Esophagus squamous epithelium (tissue), 4 donors: ENCODE data around the gene MAP1LC3B.

Source experiments
- CTCF ChIP-seq, 6 experiments: fragments of 450-650 bp in 4 of 6; fragments of 200-600 bp in 2 of 6; sonication (generic) in 2 of 6; IDR thresholded peaks; one replicate each; pipeline ENCODE4 v1.5.1; 2016 to 2019; ENCODE audit warnings: antibody characterized with exemption in 6 of 6, mild to moderate bottlenecking in 4 of 6, moderate library complexity in 4 of 6
- POLR2A ChIP-seq, 4 donors: fragments of 450-650 bp; IDR thresholded peaks; one replicate each; pipeline ENCODE4 v1.6.1; 2017; ENCODE audit warnings: antibody characterized with exemption in 4 of 4, mild to moderate bottlenecking in 4 of 4, moderate library complexity in 3 of 4

- no peak for TF ChIP-seq CTCF (IDR thresholded peaks at IDR 0.05)
- TF ChIP-seq POLR2A (IDR thresholded peaks at IDR 0.05): no peak
Observed at GRCh38 chr16:87368029-87368770, 23.9 kb upstream of the MAP1LC3B start.
